GM19468 (cell line): ENCODE results near the gene SECISBP2.

ENCODE experiments used
- ATAC-seq: cut with Tn5 transposase; IDR thresholded peaks from one replicate; pipeline ENCODE4 v1.9.1; 2021; ENCODE audit warnings: mild to moderate bottlenecking, moderate library complexity, moderate number of reproducible peaks; ENCODE audit not compliant: unreplicated experiment; ENCODE audit errors: extremely low read depth

SECISBP2 gene

DNA sequence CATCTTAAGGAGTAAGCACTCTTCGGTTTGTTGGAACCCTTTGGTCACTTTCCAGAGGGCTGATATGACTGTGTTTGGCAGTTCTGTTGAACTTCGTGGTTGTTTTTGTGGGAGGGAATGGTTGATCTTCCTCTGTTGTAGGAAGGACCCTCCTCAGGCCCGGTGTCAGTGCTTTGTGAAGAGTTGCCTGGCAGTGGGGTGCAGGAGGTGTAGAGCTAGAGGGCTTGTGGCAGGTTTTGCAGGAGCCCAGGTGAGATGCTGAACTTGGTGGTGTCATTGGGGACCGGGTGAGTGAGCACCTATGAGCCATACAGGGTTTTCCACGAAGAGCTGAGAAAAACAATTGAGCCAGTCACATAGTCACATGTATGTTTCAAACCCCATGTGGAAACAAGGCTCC is 27.2 kb downstream of the SECISBP2 start:
- ATAC-seq, result no peak

DNA sequence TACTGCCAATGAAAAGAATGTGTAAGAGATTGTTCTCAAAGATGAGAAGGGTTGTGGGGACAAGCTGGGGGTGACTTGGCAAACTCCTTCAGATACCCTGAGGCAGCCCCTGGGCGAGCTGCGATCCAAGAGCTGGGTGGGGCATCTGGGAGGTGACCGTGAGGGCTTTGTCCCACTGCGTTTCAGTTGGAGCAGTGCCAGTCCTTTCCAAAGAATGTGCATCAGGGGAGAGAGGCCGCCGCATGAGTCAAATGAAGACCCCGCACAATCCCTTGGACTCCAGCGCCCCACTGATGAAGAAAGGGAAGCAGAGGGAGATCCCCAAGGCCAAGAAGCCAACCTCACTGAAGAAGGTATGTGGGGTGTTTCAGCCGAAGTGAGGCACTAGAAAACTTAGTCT is 28.4 kb downstream of the SECISBP2 start:
- no peak for ATAC-seq

DNA sequence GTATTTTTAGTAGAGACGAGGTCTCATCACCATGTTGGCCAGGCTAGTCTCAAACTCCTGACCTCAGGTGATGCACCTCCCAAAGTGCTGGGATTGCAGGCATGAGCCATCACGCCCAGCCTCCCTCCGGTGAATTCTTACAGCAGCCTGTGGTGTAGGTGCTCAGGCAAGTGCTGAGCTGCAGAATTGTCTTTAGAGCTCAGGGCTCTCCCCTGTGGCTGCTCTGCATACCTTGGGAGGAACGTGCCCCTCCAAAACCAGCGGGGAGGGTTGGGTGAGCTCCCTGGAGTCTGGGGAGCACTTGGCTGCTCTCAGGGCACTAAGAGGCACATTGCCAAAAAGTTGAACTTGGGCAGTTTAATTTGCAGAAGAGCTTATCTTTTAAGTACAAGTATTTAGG is 29.4 kb downstream of the SECISBP2 start:
- ATAC-seq, result no peak

DNA sequence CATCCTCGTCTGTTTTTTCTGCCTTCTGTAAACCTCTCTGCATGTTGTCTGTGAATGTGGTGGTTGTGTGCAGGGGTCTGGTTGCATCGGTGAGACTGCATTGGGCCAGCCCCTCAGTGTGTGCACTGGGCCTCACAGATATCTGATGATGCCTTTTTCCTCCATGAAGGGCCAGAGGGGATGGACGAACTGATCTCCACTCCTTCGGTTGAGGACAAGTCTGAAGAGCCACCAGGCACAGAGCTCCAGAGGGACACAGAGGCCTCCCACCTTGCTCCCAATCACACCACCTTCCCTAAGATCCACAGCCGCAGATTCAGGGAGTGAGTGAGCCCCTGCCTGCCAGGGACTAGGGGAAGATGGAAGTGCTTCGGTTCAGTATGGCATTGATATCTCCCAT is 31.3 kb downstream of the SECISBP2 start:
- no peak for ATAC-seq

GRCh38 chr9:89350988-89351557 is 32.8 kb downstream of the SECISBP2 start:
- ATAC-seq, result no peak

GRCh38 chr9:89351584-89352300 is 33.4 kb downstream of the SECISBP2 start:
- ATAC-seq, result no peak

DNA sequence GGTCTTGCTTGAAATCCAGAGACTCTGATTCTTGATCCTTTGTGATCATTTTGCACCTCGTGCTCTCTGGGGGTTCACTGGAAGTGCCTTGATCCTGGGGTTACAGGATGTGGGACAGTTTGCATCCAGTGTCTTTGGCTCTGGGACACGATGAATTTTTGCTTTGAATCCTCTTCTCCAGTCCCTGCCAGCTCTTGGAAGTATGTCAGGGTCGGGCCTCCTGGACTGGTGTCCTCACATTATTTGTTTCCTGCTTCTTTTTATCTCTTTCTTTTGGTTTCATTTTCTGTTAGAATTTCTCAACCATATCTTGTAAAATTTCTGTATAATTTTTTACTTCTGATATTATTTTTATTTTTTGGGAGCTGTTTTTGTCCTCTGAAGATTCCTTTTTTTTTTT is 34.2 kb downstream of the SECISBP2 start:
- ATAC-seq, result no peak

- ATAC-seq, result no peak
Measured at GRCh38 chr9:89352874-89353649, 34.8 kb downstream of the SECISBP2 start.

- no peak for ATAC-seq
Measured at GRCh38 chr9:89353989-89354388, 35.7 kb downstream of the SECISBP2 start.

DNA sequence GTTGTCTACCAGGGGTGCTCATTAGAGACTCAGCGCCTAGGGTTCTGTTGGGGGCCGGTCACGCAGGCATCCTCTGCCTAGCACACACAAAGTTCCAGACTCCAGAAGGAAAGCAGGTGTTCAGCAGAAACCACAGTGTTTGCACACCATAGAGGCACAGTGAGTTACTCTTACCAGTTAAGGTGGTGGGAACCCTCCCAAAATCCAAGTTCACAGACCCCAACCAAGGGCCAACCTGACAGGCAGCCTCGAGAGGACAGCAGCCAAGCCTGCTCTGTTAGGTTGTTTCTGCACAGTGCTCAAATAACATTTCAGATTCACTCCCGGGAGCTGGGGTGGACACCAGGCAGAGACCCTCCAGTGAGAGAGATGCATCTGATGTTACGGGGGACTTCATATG is 36.2 kb downstream of the SECISBP2 start:
- no peak for ATAC-seq

GRCh38 chr9:89356782-89357181 is 38.5 kb downstream of the SECISBP2 start:
- no peak for ATAC-seq

DNA sequence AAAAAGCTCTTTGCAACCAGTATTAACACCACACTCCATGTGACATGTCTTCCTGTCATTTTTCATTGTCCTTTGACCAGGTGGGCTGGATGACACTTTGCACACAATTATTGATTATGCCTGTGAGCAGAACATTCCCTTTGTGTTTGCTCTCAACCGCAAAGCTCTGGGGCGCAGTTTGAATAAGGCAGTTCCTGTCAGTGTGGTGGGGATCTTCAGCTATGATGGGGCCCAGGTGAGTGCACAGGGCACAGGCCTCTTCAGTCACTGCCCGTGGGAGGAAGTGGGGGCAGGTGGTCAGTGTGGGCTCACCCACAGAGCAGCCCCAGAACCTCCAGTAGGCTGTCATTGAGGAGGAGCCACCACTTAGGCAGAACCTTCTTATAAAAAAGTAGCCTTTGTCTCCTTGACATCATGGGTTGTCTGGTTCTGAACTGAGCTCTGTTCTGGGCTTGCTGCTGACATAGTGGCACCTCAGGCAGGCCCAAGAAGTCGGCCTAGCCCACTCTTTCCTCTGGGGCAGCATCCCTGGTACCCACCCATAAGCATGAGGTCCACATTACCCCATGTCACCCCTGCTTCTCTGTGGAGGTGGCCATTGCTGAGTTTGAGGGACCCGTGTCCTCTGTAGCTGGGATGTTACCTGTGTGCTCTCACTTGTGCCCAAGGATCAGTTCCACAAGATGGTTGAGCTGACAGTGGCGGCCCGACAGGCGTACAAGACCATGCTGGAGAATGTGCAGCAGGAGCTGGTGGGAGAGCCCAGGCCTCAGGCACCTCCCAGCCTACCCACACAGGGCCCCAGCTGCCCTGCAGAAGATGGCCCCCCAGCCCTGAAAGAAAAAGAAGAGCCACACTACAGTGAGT is 39.3 kb downstream of the SECISBP2 start:
- ATAC-seq, result no peak

DNA sequence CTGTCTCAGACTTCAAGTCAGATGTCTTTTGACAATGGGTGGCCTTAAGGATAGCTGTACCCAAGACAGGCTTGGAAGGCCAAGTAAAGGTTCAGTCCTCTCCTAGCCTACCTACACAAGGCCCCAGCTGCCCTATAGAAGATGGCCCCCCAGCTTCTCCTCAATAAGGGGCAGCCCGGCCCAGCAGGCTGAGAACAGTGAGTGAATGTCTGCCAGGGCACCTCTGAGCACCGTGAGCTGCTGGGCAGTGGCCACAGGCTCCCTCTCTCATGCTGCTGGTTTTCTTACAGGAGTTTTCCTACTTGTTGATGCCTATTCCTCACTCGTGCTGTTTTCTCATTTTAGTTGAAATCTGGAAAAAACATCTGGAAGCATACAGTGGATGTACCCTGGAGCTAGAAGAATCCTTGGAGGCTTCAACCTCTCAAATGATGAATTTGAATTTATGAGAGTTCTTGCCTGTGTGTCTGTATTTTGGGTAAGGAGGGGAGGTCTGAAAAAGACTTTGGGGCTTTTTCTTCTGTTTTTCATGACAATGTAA is 40.1 kb downstream of the SECISBP2 start:
- ATAC-seq, result no peak

- ATAC-seq, result no peak
Measured at GRCh38 chr9:89358985-89359384, 40.7 kb downstream of the SECISBP2 start.

- ATAC-seq, result no peak
Measured at GRCh38 chr9:89359751-89360261, 41.5 kb downstream of the SECISBP2 start.

GRCh38 chr9:89360465-89360864 is 42.2 kb downstream of the SECISBP2 start:
- no peak for ATAC-seq

DNA sequence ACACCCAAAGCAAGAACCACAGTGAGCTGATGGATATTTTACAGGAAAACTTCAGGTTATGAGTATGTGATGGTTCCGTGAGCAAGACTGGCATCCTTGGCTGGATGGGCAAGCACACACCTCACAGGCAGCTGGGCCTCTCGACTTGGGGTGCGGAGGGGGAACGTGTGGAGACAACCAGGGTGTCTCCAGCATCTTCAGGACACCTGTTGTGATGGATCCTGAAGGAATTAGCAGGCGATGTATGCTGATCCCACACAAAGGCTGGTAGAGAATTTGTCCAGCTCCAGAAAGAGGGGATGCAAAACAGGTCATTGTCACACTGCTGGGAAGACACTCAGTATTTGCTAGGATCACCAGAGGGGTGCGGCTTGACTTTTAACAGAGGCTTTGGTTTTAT is 42.7 kb downstream of the SECISBP2 start:
- ATAC-seq, result no peak

DNA sequence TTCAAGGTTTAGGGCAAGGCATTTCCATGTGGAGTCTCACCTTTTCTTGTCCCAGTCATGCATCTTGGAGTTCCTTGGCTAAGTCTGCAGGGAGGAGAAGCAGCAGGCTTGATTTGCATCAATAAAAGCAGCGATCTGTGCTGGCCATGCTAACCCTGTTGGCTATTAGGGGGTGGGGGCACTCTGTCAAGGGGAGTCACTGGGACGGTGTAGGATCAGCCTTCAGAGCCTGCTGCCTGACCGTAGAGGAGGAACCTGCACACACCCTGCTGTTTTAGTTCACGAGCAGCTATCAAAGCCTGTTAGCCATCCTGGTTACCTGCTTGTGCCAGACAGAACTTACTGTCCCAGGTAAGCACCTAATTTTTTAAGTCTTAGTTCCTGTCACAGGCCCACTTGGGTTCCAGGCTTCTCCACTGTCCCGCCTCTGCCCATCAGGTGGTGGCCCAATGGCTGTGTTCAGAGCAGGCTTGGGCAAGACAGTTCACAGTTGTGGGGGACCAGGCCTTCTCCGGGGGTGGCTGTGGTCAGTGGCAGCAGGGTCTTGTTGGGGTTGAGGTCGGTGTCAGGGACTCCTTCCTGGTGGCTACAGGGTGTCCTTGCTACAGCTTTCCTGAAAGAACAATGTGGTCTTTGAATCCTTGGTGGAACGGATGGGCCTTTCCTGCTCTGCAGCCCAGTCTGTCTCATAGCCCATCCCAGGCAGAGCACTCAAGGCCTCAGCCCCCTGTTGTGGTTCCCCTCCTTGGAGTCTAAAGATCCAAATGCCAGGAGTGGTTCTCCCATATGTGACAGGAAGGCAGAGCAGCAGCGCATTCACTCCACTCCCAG is 43.7 kb downstream of the SECISBP2 start:
- no peak for ATAC-seq

GRCh38 chr9:89362647-89363310 is 44.5 kb downstream of the SECISBP2 start:
- ATAC-seq, result no peak
